Measurements from ENCODE around the gene GPR148.

GPR148 gene

DNA sequence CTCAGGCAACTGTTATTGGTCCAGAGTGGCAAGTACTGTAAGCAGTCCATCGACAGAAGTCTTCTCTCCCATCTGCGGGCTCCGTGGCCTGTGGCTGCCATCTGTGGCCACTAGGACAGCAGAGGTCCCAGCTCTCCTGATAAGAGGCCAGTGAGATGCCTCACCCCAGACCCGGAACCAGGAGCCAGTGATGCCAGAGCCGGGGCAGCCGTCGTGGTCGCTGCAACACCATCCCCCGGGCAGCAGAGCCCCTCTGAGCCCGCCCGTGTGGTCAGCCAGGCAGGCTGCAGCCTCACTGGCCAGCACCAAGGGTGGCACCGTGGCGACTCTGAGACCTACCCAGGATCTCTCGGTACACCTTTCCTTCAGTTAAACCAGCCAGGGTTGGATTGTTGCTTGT, 8.7 kb downstream of the GPR148 start:
- Histone ChIP-seq H3K79me2 (ENCODE audit: insufficient read depth, low read length) (no peaks in the 10 kb centered on the region), H3K9me2 (replicated peaks; ENCODE audit: low read depth, low read length) (no peaks in the 10 kb centered on the region), H3K4me2 (ENCODE audit: low read depth, low read length, poor library complexity, severe bottlenecking) (no peak overlapping the region), H3K9me3 (ENCODE audit: insufficient read depth, low read depth, low read length) (no peaks in the 10 kb centered on the region), H3K27me3 (ENCODE audit: insufficient read depth, low read length, poor library complexity, severe bottlenecking) (no peaks in the 10 kb centered on the region), H4K20me1 (ENCODE audit: insufficient read depth, low read length, poor library complexity, severe bottlenecking) (no peaks in the 10 kb centered on the region), H3K4me3 (ENCODE audit: low read length, poor library complexity, severe bottlenecking) (no peak overlapping the region), H2AFZ (ENCODE audit: low read length) (no peak overlapping the region), H3F3A (ENCODE audit: low read depth) (no peaks in the 10 kb centered on the region), H3K4me1 (ENCODE audit: insufficient read depth, low read length, poor library complexity, severe bottlenecking) (no peaks in the 10 kb centered on the region), H3K9ac (ENCODE audit: low read depth, low read length, poor library complexity, severe bottlenecking) (no peak overlapping the region), H3K36me3 (ENCODE audit: insufficient read depth, low read length) (no peaks in the 10 kb centered on the region)
- TF ChIP-seq, protein P1, sequence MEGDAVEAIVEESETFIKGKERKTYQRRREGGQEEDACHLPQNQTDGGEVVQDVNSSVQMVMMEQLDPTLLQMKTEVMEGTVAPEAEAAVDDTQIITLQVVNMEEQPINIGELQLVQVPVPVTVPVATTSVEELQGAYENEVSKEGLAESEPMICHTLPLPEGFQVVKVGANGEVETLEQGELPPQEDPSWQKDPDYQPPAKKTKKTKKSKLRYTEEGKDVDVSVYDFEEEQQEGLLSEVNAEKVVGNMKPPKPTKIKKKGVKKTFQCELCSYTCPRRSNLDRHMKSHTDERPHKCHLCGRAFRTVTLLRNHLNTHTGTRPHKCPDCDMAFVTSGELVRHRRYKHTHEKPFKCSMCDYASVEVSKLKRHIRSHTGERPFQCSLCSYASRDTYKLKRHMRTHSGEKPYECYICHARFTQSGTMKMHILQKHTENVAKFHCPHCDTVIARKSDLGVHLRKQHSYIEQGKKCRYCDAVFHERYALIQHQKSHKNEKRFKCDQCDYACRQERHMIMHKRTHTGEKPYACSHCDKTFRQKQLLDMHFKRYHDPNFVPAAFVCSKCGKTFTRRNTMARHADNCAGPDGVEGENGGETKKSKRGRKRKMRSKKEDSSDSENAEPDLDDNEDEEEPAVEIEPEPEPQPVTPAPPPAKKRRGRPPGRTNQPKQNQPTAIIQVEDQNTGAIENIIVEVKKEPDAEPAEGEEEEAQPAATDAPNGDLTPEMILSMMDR (conservative IDR thresholded peaks at IDR 0.05; ENCODE audit: low read length): no peak
- TF ChIP-seq EZH2phosphoT487 (IDR thresholded peaks at IDR 0.05; ENCODE audit: borderline replicate concordance): no peak

DNA sequence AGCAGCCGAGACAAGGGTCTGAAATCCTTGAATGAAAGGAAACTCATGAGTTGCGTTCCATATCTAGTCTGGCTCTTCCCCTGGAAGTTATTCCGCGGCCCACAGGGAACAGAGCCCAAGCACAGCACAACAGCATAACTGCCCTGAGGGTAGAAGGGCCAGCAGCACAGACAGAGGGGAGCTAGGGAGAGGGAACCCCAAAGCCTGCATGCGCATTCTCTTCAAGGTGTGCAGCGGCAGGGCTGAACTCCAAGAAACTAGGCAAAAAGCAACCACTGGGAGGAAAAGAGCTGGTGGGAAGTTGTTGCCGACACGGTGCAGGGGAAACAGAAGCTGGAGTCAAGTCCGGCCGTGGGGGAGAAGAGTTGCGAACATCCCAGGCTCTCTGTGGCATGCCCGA, 11.8 kb downstream of the GPR148 start:
- Histone ChIP-seq H3K9ac (ENCODE audit: low read depth, low read length, poor library complexity, severe bottlenecking) (no peak overlapping the region), H3K4me3 (ENCODE audit: low read length, poor library complexity, severe bottlenecking) (no peak overlapping the region), H4K20me1 (ENCODE audit: insufficient read depth, low read length, poor library complexity, severe bottlenecking) (no peaks in the 10 kb centered on the region), H2AFZ (ENCODE audit: low read length) (no peak overlapping the region), H3F3A (ENCODE audit: low read depth) (no peaks in the 10 kb centered on the region), H3K4me2 (ENCODE audit: low read depth, low read length, poor library complexity, severe bottlenecking) (no peak overlapping the region), H3K4me1 (ENCODE audit: insufficient read depth, low read length, poor library complexity, severe bottlenecking) (no peaks in the 10 kb centered on the region), H3K79me2 (ENCODE audit: insufficient read depth, low read length) (no peaks in the 10 kb centered on the region), H3K36me3 (ENCODE audit: insufficient read depth, low read length) (no peaks in the 10 kb centered on the region), H3K9me2 (replicated peaks; ENCODE audit: low read depth, low read length) (no peaks in the 10 kb centered on the region), H3K27me3 (ENCODE audit: insufficient read depth, low read length, poor library complexity, severe bottlenecking) (no peaks in the 10 kb centered on the region), H3K9me3 (ENCODE audit: insufficient read depth, low read depth, low read length) (no peaks in the 10 kb centered on the region)
- TF ChIP-seq EZH2phosphoT487 (IDR thresholded peaks at IDR 0.05; ENCODE audit: borderline replicate concordance): no peak
- TF ChIP-seq, protein P1 (conservative IDR thresholded peaks at IDR 0.05; ENCODE audit: low read length): no peak

DNA sequence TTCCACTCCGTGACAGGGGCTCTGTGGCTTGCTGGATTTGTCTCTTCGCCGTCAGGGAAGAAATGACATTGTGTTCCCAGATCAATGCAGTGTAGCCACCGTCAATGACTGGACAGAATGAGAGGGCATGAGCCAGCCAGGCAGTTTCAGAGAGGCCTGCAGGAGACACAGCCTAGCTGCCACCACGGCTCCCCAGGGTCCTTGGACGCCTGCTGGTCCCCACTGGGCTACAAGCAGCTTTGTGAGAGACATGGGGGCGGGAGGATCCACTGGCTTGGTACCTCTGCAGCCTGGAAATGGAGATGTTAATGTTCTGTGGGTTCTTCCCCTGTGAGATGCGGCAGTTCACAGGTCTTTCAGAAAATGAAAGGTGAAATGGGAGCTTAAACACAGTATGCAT, 14.4 kb downstream of the GPR148 start:
- Histone ChIP-seq H3K9me2 (replicated peaks; ENCODE audit: low read depth, low read length) (no peaks in the 10 kb centered on the region), H2AFZ (ENCODE audit: low read length) (no peak overlapping the region), H3K4me3 (ENCODE audit: low read length, poor library complexity, severe bottlenecking) (no peak overlapping the region), H3K4me1 (ENCODE audit: insufficient read depth, low read length, poor library complexity, severe bottlenecking) (no peaks in the 10 kb centered on the region), H3F3A (ENCODE audit: low read depth) (no peaks in the 10 kb centered on the region), H3K27me3 (ENCODE audit: insufficient read depth, low read length, poor library complexity, severe bottlenecking) (no peaks in the 10 kb centered on the region), H3K4me2 (ENCODE audit: low read depth, low read length, poor library complexity, severe bottlenecking) (no peak overlapping the region), H4K20me1 (ENCODE audit: insufficient read depth, low read length, poor library complexity, severe bottlenecking) (no peaks in the 10 kb centered on the region), H3K9ac (ENCODE audit: low read depth, low read length, poor library complexity, severe bottlenecking) (no peak overlapping the region), H3K9me3 (ENCODE audit: insufficient read depth, low read depth, low read length) (no peaks in the 10 kb centered on the region), H3K79me2 (ENCODE audit: insufficient read depth, low read length) (no peaks in the 10 kb centered on the region), H3K36me3 (ENCODE audit: insufficient read depth, low read length) (no peaks in the 10 kb centered on the region)
- no peak for TF ChIP-seq EZH2phosphoT487 (IDR thresholded peaks at IDR 0.05; ENCODE audit: borderline replicate concordance)
- TF ChIP-seq, protein P1 (conservative IDR thresholded peaks at IDR 0.05; ENCODE audit: low read length): no peak

All from Loucy (cell line).